GM12878 (cell line): Measurements from ENCODE around the gene NEK2. TPM values are rescaled to one million over a fixed set of nuclear protein-coding genes. Genes with fewer than 3 reads are reported as not detected.

Experiments used
- ATAC-seq: fragments of 200-7000 bp; cut with Tn5 transposase; 3 replicates; pipeline ENCODE4 v1.9.1; 2020; ENCODE audit warnings: mild to moderate bottlenecking, moderate library complexity
- BruUV-seq: library from RNA; stranded (reverse); fragments of 400-500 nt; replicated peaks from 2 replicates; lab custom pipeline; 2021; lab: Mats Ljungman, UMichigan
- CTCF ChIA-PET: fragments of 300-600 bp; sonication (Branson Sonifier 250); formaldehyde crosslinking; extraction: SDS; loops from one replicate; lab custom pipeline; 2021; ENCODE audit warnings: inconsistent platforms; lab: Yijun Ruan, JAX
- POLR2A ChIA-PET: fragments of 350-600 bp; formaldehyde crosslinking; extraction: SDS; loops from one replicate; lab custom pipeline; 2021; ENCODE audit warnings: inconsistent platforms; lab: Charles Lee
- RAD21 ChIA-PET: fragments of 300-600 bp; sonication (Branson Sonifier 250); formaldehyde crosslinking; loops from one replicate; lab custom pipeline; 2023; ENCODE audit warnings: antibody characterized with exemption; ENCODE audit not compliant: unreplicated experiment; lab: Charles Lee
- SMC1A ChIA-PET: fragments of 300-600 bp; sonication (Branson Sonifier 250); formaldehyde crosslinking; loops from one replicate; lab custom pipeline; 2023; ENCODE audit not compliant: unreplicated experiment, uncharacterized antibody; lab: Charles Lee
- DNase-seq: peaks from one replicate; pipeline ENCODE4 v3.0.0-alpha.2; 2011; ENCODE audit warnings: low read depth, low spot score
- FAIRE-seq: peaks from 3 replicates; lab custom pipeline; 2011; peaks lifted over from hg19 to GRCh38; lab: Jason Lieb, UNC
- H2AFZ ChIP-seq: 2 replicates; pipeline ENCODE4 v1.6.0; 2011; ENCODE audit warnings: low read depth, low read length, control low read depth; ENCODE audit not compliant: control insufficient read depth
- H3K27ac ChIP-seq: 2 replicates; pipeline ENCODE4 v1.5.1; 2011; ENCODE audit warnings: control low read depth; ENCODE audit not compliant: control insufficient read depth, insufficient read depth
- H3K27me3 ChIP-seq, 2 experiments: replicated peaks in 1 of 2; 2 replicates each; pipeline versions ENCODE4 v1.6.0 to v1.6.1; 2011; ENCODE audit warnings: low read length in 1 of 2; ENCODE audit not compliant: control insufficient read depth in 2 of 2, insufficient read depth in 2 of 2
- H3K36me3 ChIP-seq, 2 experiments: 2 replicates each; pipeline ENCODE4 v1.5.1; 2011; ENCODE audit warnings: low read length in 1 of 2; ENCODE audit not compliant: control insufficient read depth in 2 of 2, insufficient read depth in 2 of 2
- H3K4me1 ChIP-seq: 2 replicates; pipeline ENCODE4 v1.6.1; 2011; ENCODE audit warnings: mild to moderate bottlenecking, low read length, moderate library complexity, mixed read lengths; ENCODE audit not compliant: control insufficient read depth, insufficient read depth
- H3K4me2 ChIP-seq: 2 replicates; pipeline ENCODE4 v1.6.0; 2011; ENCODE audit warnings: control low read depth; ENCODE audit not compliant: control insufficient read depth, insufficient read depth
- H3K4me3 ChIP-seq: fragments of 200-600 bp; sonication (generic); 2 replicates; pipeline ENCODE4 v1.5.1; 2016
- H3K79me2 ChIP-seq: 2 replicates; pipeline ENCODE4 v1.6.0; 2011; ENCODE audit warnings: low read length; ENCODE audit not compliant: control insufficient read depth, insufficient read depth
- H3K9ac ChIP-seq: 2 replicates; pipeline ENCODE4 v1.8.0; 2011; ENCODE audit warnings: low read length, control low read depth, mixed read lengths; ENCODE audit not compliant: control insufficient read depth, insufficient read depth
- H3K9me3 ChIP-seq: replicated peaks from 3 replicates; pipeline ENCODE4 v1.5.1; 2011; ENCODE audit warnings: mild to moderate bottlenecking, low read length; ENCODE audit not compliant: control insufficient read depth, insufficient read depth
- H4K20me1 ChIP-seq: 2 replicates; pipeline ENCODE4 v1.6.0; 2011; ENCODE audit not compliant: control insufficient read depth, insufficient read depth
- CEBPZ ChIP-seq: fragments of 150-350 bp; IDR thresholded peaks from 2 replicates; pipeline ENCODE4 v1.6.1; 2016; ENCODE audit warnings: low read depth, low read length
- ELK1 ChIP-seq: IDR thresholded peaks from 2 replicates; pipeline ENCODE4 v1.6.1; 2012; ENCODE audit warnings: low read depth, low read length, improper control_type of control experiment
- FOXK2 ChIP-seq: fragments of 450-650 bp; IDR thresholded peaks from 2 replicates; pipeline ENCODE4 v1.6.1; 2017; ENCODE audit warnings: mild to moderate bottlenecking, moderate library complexity
- MLLT1 ChIP-seq: fragments of 450-650 bp; IDR thresholded peaks from 2 replicates; pipeline ENCODE4 v1.6.1; 2016; ENCODE audit warnings: mild to moderate bottlenecking
- NRF1 ChIP-seq: conservative IDR thresholded peaks from 2 replicates; pipeline ENCODE4 v1.6.1; 2011; ENCODE audit warnings: mild to moderate bottlenecking, low read depth, low read length, improper control_type of control experiment
- RAD21 ChIP-seq: IDR thresholded peaks from 2 replicates; pipeline ENCODE4 v1.6.1; 2011; ENCODE audit warnings: mild to moderate bottlenecking, low read depth, low read length, moderate library complexity; ENCODE audit not compliant: insufficient read depth
- RCOR1 ChIP-seq: conservative IDR thresholded peaks from 2 replicates; pipeline ENCODE4 v1.6.1; 2012; ENCODE audit warnings: low read depth, low read length, improper control_type of control experiment
- SIX5 ChIP-seq: IDR thresholded peaks from 2 replicates; pipeline ENCODE4 v1.6.1; 2011; ENCODE audit warnings: mild to moderate bottlenecking, low read depth, low read length, moderate library complexity; ENCODE audit not compliant: severe bottlenecking
- WRNIP1 ChIP-seq: IDR thresholded peaks from 2 replicates; pipeline ENCODE4 v1.6.1; 2011; ENCODE audit warnings: low read depth, low read length, improper control_type of control experiment, borderline replicate concordance
- ZNF24 ChIP-seq: fragments of 450-650 bp; IDR thresholded peaks from 2 replicates; pipeline ENCODE4 v1.6.1; 2017; ENCODE audit warnings: antibody characterized with exemption, mild to moderate bottlenecking
- ZNF687 ChIP-seq: fragments of 450-650 bp; IDR thresholded peaks from 2 replicates; pipeline ENCODE4 v1.6.1; 2017; ENCODE audit warnings: mild to moderate bottlenecking, moderate library complexity
- ZZZ3 ChIP-seq: IDR thresholded peaks from 2 replicates; pipeline ENCODE4 v1.6.1; 2011; ENCODE audit warnings: low read depth; ENCODE audit not compliant: control insufficient read depth, insufficient read length
- WGBS: methylation state at CpG from one replicate; pipeline ENCODE4 v1.1.6; 2016; ENCODE audit warnings: low lambda C conversion rate; ENCODE audit not compliant: insufficient replicate concordance, insufficient coverage; ENCODE audit errors: missing lambda C conversion rate; 5-methylcytosine and 5-hydroxymethylcytosine counted together
- in situ Hi-C: fragments of 300-500 bp; cut with MboI; formaldehyde crosslinking; loops from 9 replicates; pipeline ENCODE4 v1.14.3; 2018; ENCODE audit warnings: mixed read lengths
- intact Hi-C: fragments of 100-400 bp; cut with micrococcal nuclease; formaldehyde crosslinking; loops from one replicate; pipeline ENCODE4 v1.14.2; 2022; ENCODE audit not compliant: unreplicated experiment
- polyA plus RNA-seq, 11 experiments: library from polyadenylated mRNA; depleted of rRNA in 4 of 11; unstranded in 6 of 11; stranded (reverse) in 5 of 11; fragments of >200 nt; fragmentation: Nextera tagmentation in 4 of 11; fragmentation: Illumina TruSeq in 1 of 11; extraction: Ambion mirVana in 4 of 11; extraction: Trizol in 1 of 11; gene quantifications; 1 replicate in 1 of 11; 2 replicates in 10 of 11; pipeline versions ENCODE4 v1.2.1 to v1.2.3, GENCODE V29; 2011 to 2016; ENCODE audit warnings: inconsistent platforms in 2 of 11, missing spikeins in 2 of 11, low read depth in 1 of 11
- total RNA-seq, 4 experiments: library from RNA; depleted of rRNA in 3 of 4; stranded (reverse); fragments of >200 nt in 3 of 4; fragmentation: Illumina TruSeq in 1 of 4; extraction: Trizol in 1 of 4; gene quantifications; 2 replicates each; pipeline versions ENCODE4 v1.2.1 to v1.2.3, GENCODE V29; 2013 to 2021

NEK2 gene
- total and polyA plus RNA-seq, 10 of the 15 experiments (the other 5 are each of a cell fraction or from before 2014, with no cell fraction given): 16.7 to 49.7 (median 36.9) TPM

GRCh38 chr1:211619033-211619996 is 56.1 kb downstream of the NEK2 start:
- ChIA-PET CTCF (interaction anchor here (1.1 to 1.7 kb wide), 3 partner anchors 9 to 143 kb away, joined by 3 to 5 read pairs (median 3); no protein-coding TSS in a partner anchor), SMC1A (interaction anchor here (0.6 to 1.1 kb wide), 2 partner anchors 12 to 26 kb away, joined by 3 read pairs; no protein-coding TSS in a partner anchor), RAD21 (interaction anchor here (1.1 kb wide), 1 partner anchor 40 kb away, joined by 3 read pairs; the partner anchor contains the start of gene SLC30A1), POLR2A (no interaction called here)
- Histone ChIP-seq H4K20me1 (no peaks in the 10 kb centered on the region), H3K4me2 (no peak overlapping the region), H3K79me2 (no peaks in the 10 kb centered on the region), H3K4me1 (no peaks in the 10 kb centered on the region), H2AFZ (no peak overlapping the region), H3K4me3 (no peak overlapping the region), H3K27ac (no peak overlapping the region), H3K9ac (no peak overlapping the region), H3K9me3 (no peaks in the 10 kb centered on the region), H3K36me3 (no peaks in the 10 kb centered on the region), H3K27me3 (no peaks in the 10 kb centered on the region)
- in situ Hi-C loops: no loop called here
- DNase-seq (no peak), FAIRE-seq (no peak), ATAC-seq (no peak)
- intact Hi-C loops: no loop called here
- 62% methylated on average over 8 of the region's 8 CpGs for WGBS
- no TSS peak for BruUV-seq
- TF ChIP-seq ZZZ3 (no peak), WRNIP1 (no peak), RCOR1 (no peak), ELK1 (no peak), SIX5 (no peak), ZNF687 (no peak), ZNF24 (no peak), RAD21 (no peak), MLLT1 (no peak), NRF1 (no peak), CEBPZ (no peak), FOXK2 (no peak)
